Muscle of arm (tissue), 12 donors: ENCODE data around the gene FAM163A. TPM values are rescaled to one million over a fixed set of nuclear protein-coding genes. Genes with fewer than 3 reads are reported as not detected.
"Not testable (repeated sequence)": the region's sequence is repeated elsewhere in the genome, so short reads cannot be mapped to it uniquely, and the experiment has no call there.

ENCODE experiments used
- DNase-seq: peaks from one replicate; pipeline ENCODE4 v3.0.0-alpha.2; 2013
- polyA plus RNA-seq, 12 donors: library from polyadenylated mRNA; unstranded; fragments of 120-200 nt; gene quantifications; one replicate each; pipeline ENCODE4 v1.2.1, GENCODE V29; 2013; ENCODE audit not compliant: insufficient read length in 12 of 12

Gene FAM163A
- polyA plus RNA-seq, 12 donors: 0.17 to 3.6 (median 0.24) TPM; not detected in 1

GRCh38 chr1:179848233-179848632 is 105.1 kb downstream of the FAM163A start:
- DNase-seq: no peak

DNA sequence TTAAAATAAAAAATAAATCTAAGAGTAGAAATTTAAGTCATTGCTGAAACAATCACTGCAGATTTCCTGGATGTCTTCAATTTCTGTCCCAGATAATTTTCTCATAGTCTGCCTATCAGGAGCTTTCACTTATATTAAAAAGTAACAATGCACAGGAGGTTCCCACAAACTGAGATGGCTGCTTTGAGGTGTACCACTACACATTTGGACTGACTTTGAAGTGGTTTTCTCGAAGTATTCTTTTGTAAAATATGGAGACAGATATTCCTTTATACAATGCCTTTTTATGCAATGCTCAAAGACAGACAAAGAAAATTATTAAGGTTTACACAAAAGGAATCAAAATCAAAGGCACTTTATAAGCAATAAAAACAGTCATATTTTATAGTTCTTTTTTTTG is 110.0 kb downstream of the FAM163A start:
- no peak for DNase-seq

DNA sequence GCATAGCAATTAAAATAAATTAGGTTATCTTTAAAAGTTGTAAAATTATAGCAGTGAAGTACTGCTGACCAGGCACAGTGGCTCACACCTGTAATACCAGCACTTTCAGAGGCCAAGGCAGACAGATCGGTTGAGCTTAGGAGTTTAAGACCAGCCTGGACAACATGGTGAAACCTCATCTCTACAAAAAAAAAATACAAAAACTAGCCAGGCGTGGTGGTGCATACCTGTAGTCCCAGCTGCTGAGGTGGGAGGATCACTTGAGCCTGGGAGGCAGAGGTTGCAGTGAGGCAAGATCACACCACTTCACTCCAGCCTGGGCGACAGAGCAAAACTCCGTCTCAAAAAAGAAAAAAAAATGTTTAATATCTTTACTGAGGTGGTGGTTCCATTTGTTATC is 112.7 kb downstream of the FAM163A start:
- not testable (repeated sequence) for DNase-seq

GRCh38 chr1:179856296-179856695 is 113.2 kb downstream of the FAM163A start:
- DNase-seq: no peak

DNA sequence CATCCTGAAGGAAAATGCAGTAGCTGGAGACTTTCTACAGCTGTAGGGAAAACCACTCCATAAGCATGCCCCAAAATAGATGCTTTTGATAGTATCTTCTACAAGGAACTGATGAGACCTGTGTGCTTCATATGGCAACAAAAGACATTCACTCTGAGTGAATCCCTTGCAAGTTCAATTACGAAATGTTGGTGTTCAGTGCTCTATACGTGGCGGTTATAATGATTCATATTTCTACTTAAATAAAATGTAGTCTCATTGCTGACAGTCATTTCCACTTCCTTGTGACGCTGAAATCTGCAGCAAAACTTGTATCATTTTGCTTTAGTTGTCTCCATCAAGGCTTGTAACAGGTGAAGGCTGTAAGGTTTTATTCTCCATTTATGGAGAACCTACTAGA is 113.9 kb downstream of the FAM163A start:
- no peak for DNase-seq

DNA sequence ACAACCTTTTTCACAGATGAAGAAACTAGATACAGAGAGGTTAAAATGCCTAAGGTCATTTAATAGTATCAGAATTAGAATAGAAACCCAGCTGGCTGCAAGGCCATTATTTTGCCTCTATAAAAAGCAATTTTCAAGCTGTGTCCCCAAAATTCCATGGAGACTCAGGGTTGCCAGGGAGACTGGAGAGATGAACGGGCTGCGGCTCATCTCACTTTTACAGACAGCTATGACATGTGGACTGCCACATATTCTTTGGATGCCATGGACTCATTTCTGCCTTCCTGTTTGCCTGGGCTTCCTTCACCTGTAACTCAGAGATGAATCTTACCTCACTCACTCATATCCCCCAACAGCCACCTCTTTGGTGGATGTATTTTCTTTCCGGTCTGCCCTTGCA is 117.6 kb downstream of the FAM163A start:
- no peak for DNase-seq

DNA sequence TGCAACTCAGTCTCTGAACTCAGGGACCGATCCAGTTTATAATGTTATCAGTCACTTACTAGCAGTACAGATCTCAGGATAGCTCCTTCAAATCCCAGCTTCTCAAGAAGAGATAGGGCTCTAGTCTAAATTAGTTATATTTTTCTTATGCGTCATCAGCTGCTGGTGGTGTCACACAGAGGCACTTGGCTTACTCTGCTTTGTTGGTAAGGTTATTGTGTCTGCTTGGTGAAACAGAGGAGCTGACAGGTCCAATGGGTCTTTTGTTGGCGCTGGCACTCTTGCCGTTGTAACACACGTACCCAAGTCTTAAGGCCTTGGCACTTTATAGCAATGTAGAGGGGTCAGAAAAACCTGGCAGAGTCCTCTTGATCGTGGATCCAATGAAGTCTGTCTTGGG is 122.3 kb downstream of the FAM163A start:
- DNase-seq: no peak

Other genes starting within 250 kb of the FAM163A start
- gene NPHS2, start 167.3 kb upstream of the FAM163A start, polyA plus RNA-seq: 1 to 10 TPM in 1 of 12 donors, under 1 TPM in 4, not detected in 7; 0.12 to 2.0 (median 0.65) TPM
- 1 to 10 TPM in 1 of 12 donors, under 1 TPM in 3, not detected in 8; 0.06 to 2.5 (median 0.59) TPM for gene TDRD5, start 151.5 kb upstream of the FAM163A start, polyA plus RNA-seq
- gene TOR1AIP2, start 134.5 kb downstream of the FAM163A start, polyA plus RNA-seq: 100 to 1,000 TPM in 1 of 12 donors, 10 to 100 TPM in 11; 26.3 to 115 (median 36.3) TPM
- gene TOR1AIP1, start 139.0 kb downstream of the FAM163A start, polyA plus RNA-seq: 10 to 100 TPM in 11 of 12 donors, not detected in 1; 29.5 to 77.8 (median 60.7) TPM
- gene CEP350, start 211.5 kb downstream of the FAM163A start, polyA plus RNA-seq: 10 to 100 TPM in 11 of 12 donors, not detected in 1; 27.9 to 41.2 (median 33.8) TPM